ENCODE data around the gene TOX4.

TOX4 gene

GRCh38 chr14:21503376-21503775 lies 26.4 kb downstream of the TOX4 start:
- FAIRE-seq, result no peak

- no peak for FAIRE-seq
Measured at GRCh38 chr14:21505012-21505553, 28.1 kb downstream of the TOX4 start.

- no peak for FAIRE-seq
Measured at GRCh38 chr14:21506557-21506956, 29.6 kb downstream of the TOX4 start.

- no peak for FAIRE-seq
Measured at GRCh38 chr14:21509432-21510143, 32.6 kb downstream of the TOX4 start.

GRCh38 chr14:21510735-21511657 lies 34.0 kb downstream of the TOX4 start, which contains the start of gene METTL3:
Gene METTL3 (minus strand): TSS chr14:21511340. CDS start chr14:21511223, 117 bp downstream.
- peak; percentile 95 for FAIRE-seq

- FAIRE-seq, result no peak
Measured at GRCh38 chr14:21514341-21514740, 37.3 kb downstream of the TOX4 start.

- no peak for FAIRE-seq
Measured at GRCh38 chr14:21518725-21519124, 41.7 kb downstream of the TOX4 start.

GRCh38 chr14:21520767-21521166 lies 43.8 kb downstream of the TOX4 start:
- FAIRE-seq, result no peak

GRCh38 chr14:21521501-21521900 lies 44.5 kb downstream of the TOX4 start:
- no peak for FAIRE-seq

GRCh38 chr14:21523203-21523602 lies 46.2 kb downstream of the TOX4 start:
- FAIRE-seq, result no peak

GRCh38 chr14:21524575-21525490 lies 47.8 kb downstream of the TOX4 start:
- no peak for FAIRE-seq

GRCh38 chr14:21525571-21525961 lies 48.6 kb downstream of the TOX4 start:
- FAIRE-seq, result no peak

GRCh38 chr14:21525962-21526671 lies 49.1 kb downstream of the TOX4 start, which contains the start of gene SALL2:
Gene SALL2 (minus strand): TSS chr14:21526346. CDS start chr14:21526127, 219 bp downstream.
- FAIRE-seq, result no peak

- no peak for FAIRE-seq
Measured at GRCh38 chr14:21526672-21527317, 49.8 kb downstream of the TOX4 start.

GRCh38 chr14:21527318-21527679 lies 50.3 kb downstream of the TOX4 start:
- no peak for FAIRE-seq

GRCh38 chr14:21528381-21529348 lies 51.7 kb downstream of the TOX4 start:
- FAIRE-seq, result no peak

- no peak for FAIRE-seq
Measured at GRCh38 chr14:21529515-21529914, 52.5 kb downstream of the TOX4 start.

- no peak for FAIRE-seq
Measured at GRCh38 chr14:21533294-21533693, 56.3 kb downstream of the TOX4 start.

GRCh38 chr14:21534576-21534975 lies 57.6 kb downstream of the TOX4 start:
- no peak for FAIRE-seq
